BJ (cell line): Measurements from ENCODE around the gene TIMP2. TPM values are rescaled to one million over a fixed set of nuclear protein-coding genes. Genes with fewer than 3 reads are reported as not detected.

Experiments used
- CTCF ChIA-PET: fragments of 350-600 bp; formaldehyde crosslinking; extraction: SDS; loops from one replicate; lab custom pipeline; 2021; ENCODE audit warnings: antibody characterized with exemption, inconsistent platforms; lab: Yijun Ruan, JAX
- POLR2A ChIA-PET: fragments of 300-600 bp; sonication (Branson Sonifier 250); formaldehyde crosslinking; extraction: SDS; loops from one replicate; lab custom pipeline; 2021; ENCODE audit warnings: antibody characterized with exemption; lab: Charles Lee
- DNase-seq: peaks from one replicate; pipeline ENCODE4 v3.0.0-alpha.2; 2011; ENCODE audit warnings: low read depth
- H3K27me3 ChIP-seq: 2 replicates; pipeline ENCODE4 v1.6.0; 2011; ENCODE audit warnings: low read length; ENCODE audit not compliant: control insufficient read depth, insufficient read depth
- H3K36me3 ChIP-seq: 2 replicates; pipeline ENCODE4 v1.5.1; 2011; ENCODE audit warnings: low read length; ENCODE audit not compliant: control insufficient read depth, insufficient read depth
- H3K4me3 ChIP-seq: 2 replicates; pipeline ENCODE4 v1.5.1; 2011; ENCODE audit warnings: low read depth, mild to moderate bottlenecking, control low read depth, low read length
- polyA minus RNA-seq: library from RNA; depleted of rRNA, polyadenylated mRNA; stranded (reverse); fragments of >200 nt; gene quantifications from 2 replicates; pipeline ENCODE4 v1.2.3, GENCODE V29; 2011; rRNA and poly(A)+ RNA removed
- polyA plus RNA-seq: library from polyadenylated mRNA; depleted of rRNA; stranded (reverse); fragments of >200 nt; gene quantifications from 2 replicates; pipeline ENCODE4 v1.2.3, GENCODE V29; 2011; rRNA removed
- TF ChIP-seq, protein P1 (sequence below): IDR thresholded peaks from 2 replicates; pipeline ENCODE4 v1.5.1; 2011; ENCODE audit warnings: low read depth, mild to moderate bottlenecking, control low read depth, inconsistent platforms, low read length, moderate library complexity; ENCODE audit not compliant: insufficient read depth

Gene TIMP2
- polyA plus RNA-seq (319 and 361 TPM in 2 replicates), polyA minus RNA-seq (119 and 190 TPM in 2 replicates)

- Histone ChIP-seq H3K27me3 (no peaks in the 10 kb centered on the region), H3K4me3 (peak within 1 kb of the TSS; percentile 89), H3K36me3 (no peaks in the 10 kb centered on the region)
- TF ChIP-seq, protein P1, sequence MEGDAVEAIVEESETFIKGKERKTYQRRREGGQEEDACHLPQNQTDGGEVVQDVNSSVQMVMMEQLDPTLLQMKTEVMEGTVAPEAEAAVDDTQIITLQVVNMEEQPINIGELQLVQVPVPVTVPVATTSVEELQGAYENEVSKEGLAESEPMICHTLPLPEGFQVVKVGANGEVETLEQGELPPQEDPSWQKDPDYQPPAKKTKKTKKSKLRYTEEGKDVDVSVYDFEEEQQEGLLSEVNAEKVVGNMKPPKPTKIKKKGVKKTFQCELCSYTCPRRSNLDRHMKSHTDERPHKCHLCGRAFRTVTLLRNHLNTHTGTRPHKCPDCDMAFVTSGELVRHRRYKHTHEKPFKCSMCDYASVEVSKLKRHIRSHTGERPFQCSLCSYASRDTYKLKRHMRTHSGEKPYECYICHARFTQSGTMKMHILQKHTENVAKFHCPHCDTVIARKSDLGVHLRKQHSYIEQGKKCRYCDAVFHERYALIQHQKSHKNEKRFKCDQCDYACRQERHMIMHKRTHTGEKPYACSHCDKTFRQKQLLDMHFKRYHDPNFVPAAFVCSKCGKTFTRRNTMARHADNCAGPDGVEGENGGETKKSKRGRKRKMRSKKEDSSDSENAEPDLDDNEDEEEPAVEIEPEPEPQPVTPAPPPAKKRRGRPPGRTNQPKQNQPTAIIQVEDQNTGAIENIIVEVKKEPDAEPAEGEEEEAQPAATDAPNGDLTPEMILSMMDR = 0 out of 2 replicates have a peak, but pooled peaks have one; percentile 17
- CTCF ChIA-PET = no interaction called here
- peak; percentile 30 for DNase-seq
- POLR2A ChIA-PET = no interaction called here
Observed at GRCh38 chr17:78925234-78925633, at the start of gene TIMP2. TSS of gene TIMP2 (minus strand) at chr17:78925387. CDS start at chr17:78925088, 299 bp downstream.

DNA sequence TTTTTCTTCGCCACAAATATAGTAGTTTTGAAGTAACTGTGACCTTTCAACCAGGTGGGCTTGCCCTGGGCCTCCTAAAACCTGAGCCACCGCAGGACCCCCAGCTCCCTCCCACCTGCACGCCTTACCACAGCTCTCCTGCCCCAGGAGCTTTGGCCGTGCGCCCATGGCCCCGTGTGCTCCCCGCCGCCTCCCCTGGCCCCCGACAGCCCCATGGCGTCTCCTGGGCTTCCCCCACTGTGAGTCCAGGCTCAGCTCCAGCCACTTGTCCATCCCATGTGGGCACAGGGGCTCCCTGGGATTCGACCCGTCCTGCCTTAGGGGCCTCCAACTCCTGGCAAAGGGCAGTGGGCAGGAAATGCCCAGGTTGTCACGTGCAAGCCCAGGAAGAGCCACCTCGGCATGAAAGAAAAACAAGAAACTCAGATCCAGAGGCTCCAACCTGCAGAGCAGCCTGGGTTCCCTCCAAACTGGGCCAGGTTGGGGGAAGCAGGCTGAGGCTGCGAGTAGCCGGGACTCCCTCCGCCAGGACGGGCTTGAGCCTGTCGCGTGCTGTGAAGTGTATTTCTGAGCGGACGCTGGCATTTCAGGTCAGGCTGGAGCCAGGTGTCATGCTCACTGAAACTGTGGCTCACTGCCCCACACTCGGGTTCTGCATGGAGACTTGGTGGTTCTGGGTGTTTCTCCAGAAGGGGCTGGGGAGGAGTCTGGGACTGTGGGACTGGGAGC is 48.8 kb upstream of the TIMP2 start:
- POLR2A ChIA-PET = no interaction called here
- Histone ChIP-seq H3K27me3 (no peaks in the 10 kb centered on the region), H3K36me3 (0 out of 2 replicates have a peak, but pooled peaks cover 1% of the 10 kb centered on the region), H3K4me3 (no peak overlapping the region)
- TF ChIP-seq, protein P1 = no peak
- CTCF ChIA-PET = interaction anchor here (1.8 to 3.8 kb wide), 3 partner anchors 90 to 108 kb away, joined by 5 to 27 read pairs (median 14); no protein-coding TSS in a partner anchor
- DNase-seq = no peak

- Histone ChIP-seq H3K27me3 (no peaks in the 10 kb centered on the region), H3K4me3 (no peak overlapping the region), H3K36me3 (0 out of 2 replicates have a peak, but pooled peaks cover 1% of the 10 kb centered on the region)
- ChIA-PET POLR2A (no interaction called here), CTCF (interaction anchor here (1.8 to 3.8 kb wide), 3 partner anchors 90 to 107 kb away, joined by 5 to 27 read pairs (median 14); no protein-coding TSS in a partner anchor)
- DNase-seq = no peak
- TF ChIP-seq, protein P1 = no peak
Observed at GRCh38 chr17:78973196-78973595, 48.0 kb upstream of the TIMP2 start.

- Histone ChIP-seq H3K4me3 (no peak overlapping the region), H3K36me3 (0 out of 2 replicates have a peak, but pooled peaks cover 1% of the 10 kb centered on the region), H3K27me3 (no peaks in the 10 kb centered on the region)
- ChIA-PET CTCF (interaction anchor here (1.1 to 4.1 kb wide), 16 partner anchors 8 to 194 kb away, joined by 3 to 63 read pairs (median 8); partner anchors contain the start of gene LGALS3BP), POLR2A (no interaction called here)
- DNase-seq = no peak
- TF ChIP-seq, protein P1 = no peak
Observed at GRCh38 chr17:78972507-78973105, 47.4 kb upstream of the TIMP2 start.
